ENCODE results near the gene CYP2J2. TPM values are rescaled to one million over a fixed set of nuclear protein-coding genes. Genes with fewer than 3 reads are reported as not detected.
A peak's percentile ranks its signal among the peaks of the same experiment; 100 is the strongest.

Gene CYP2J2
- polyA plus RNA-seq, 1 donor from 2014 or later, result not detected

DNA sequence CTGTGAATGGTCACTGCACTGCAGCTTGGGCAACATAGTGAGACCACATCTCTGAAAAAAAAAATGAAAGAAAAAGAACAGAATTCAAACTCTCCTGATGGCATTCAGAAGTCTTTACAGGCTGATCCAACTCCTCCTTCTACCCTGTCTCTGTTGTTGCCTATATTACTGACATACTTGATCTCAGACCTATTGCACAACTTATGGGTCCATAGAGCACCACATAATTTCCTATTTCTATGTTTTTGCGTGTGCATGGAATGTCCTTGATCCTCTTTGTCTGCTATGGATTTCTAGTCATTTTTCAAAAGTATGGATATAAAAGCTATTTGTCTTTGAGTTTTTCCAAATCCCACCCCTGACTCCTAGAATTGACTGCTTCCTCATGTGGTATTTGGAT is 22.4 kb upstream of the CYP2J2 start:
- Histone ChIP-seq H2AFZ (ENCODE audit: low read depth, low read length) (no peak overlapping the region), H3K27ac (ENCODE audit: low read length) (no peak overlapping the region), H3K36me3 (ENCODE audit: insufficient read depth, low read length) (no peaks in the 10 kb centered on the region), H4K20me1 (ENCODE audit: insufficient read depth) (no peaks in the 10 kb centered on the region), H3K9me2 (ENCODE audit: insufficient read depth, low read length) (no peaks in the 10 kb centered on the region), H3K79me2 (replicated peaks; ENCODE audit: insufficient read depth, low read length) (no peaks in the 10 kb centered on the region), H3K4me2 (ENCODE audit: low read length) (no peak overlapping the region), H3K9ac (ENCODE audit: low read length) (no peak overlapping the region), H3K4me3 (ENCODE audit: low read length) (no peak overlapping the region), H3K27me3 (ENCODE audit: insufficient read depth, low read depth, low read length) (no peaks in the 10 kb centered on the region), H3K9me3 (ENCODE audit: low read length) (no peaks in the 10 kb centered on the region), H3F3A (ENCODE audit: insufficient read depth, low read length, poor library complexity, severe bottlenecking) (no peaks in the 10 kb centered on the region)
- TF ChIP-seq, protein P1, sequence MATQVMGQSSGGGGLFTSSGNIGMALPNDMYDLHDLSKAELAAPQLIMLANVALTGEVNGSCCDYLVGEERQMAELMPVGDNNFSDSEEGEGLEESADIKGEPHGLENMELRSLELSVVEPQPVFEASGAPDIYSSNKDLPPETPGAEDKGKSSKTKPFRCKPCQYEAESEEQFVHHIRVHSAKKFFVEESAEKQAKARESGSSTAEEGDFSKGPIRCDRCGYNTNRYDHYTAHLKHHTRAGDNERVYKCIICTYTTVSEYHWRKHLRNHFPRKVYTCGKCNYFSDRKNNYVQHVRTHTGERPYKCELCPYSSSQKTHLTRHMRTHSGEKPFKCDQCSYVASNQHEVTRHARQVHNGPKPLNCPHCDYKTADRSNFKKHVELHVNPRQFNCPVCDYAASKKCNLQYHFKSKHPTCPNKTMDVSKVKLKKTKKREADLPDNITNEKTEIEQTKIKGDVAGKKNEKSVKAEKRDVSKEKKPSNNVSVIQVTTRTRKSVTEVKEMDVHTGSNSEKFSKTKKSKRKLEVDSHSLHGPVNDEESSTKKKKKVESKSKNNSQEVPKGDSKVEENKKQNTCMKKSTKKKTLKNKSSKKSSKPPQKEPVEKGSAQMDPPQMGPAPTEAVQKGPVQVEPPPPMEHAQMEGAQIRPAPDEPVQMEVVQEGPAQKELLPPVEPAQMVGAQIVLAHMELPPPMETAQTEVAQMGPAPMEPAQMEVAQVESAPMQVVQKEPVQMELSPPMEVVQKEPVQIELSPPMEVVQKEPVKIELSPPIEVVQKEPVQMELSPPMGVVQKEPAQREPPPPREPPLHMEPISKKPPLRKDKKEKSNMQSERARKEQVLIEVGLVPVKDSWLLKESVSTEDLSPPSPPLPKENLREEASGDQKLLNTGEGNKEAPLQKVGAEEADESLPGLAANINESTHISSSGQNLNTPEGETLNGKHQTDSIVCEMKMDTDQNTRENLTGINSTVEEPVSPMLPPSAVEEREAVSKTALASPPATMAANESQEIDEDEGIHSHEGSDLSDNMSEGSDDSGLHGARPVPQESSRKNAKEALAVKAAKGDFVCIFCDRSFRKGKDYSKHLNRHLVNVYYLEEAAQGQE (IDR thresholded peaks at IDR 0.05; ENCODE audit: borderline replicate concordance), result no peak
- TF ChIP-seq RAD21 (conservative IDR thresholded peaks at IDR 0.05) (no peak), EZH2 (IDR thresholded peaks at IDR 0.05; ENCODE audit: borderline replicate concordance, insufficient read depth, low read length, poor library complexity, severe bottlenecking) (no peak), EP300 (conservative IDR thresholded peaks at IDR 0.05; ENCODE audit: poor library complexity, severe bottlenecking) (no peak), POLR2AphosphoS5 (IDR thresholded peaks at IDR 0.05) (no peak), TAF1 (IDR thresholded peaks at IDR 0.05; ENCODE audit: low read depth) (no peak), SMC3 (conservative IDR thresholded peaks at IDR 0.05; ENCODE audit: poor library complexity) (no peak), MXI1 (conservative IDR thresholded peaks at IDR 0.05; ENCODE audit: poor library complexity, severe bottlenecking) (no peak)
- TF ChIP-seq, protein P2, sequence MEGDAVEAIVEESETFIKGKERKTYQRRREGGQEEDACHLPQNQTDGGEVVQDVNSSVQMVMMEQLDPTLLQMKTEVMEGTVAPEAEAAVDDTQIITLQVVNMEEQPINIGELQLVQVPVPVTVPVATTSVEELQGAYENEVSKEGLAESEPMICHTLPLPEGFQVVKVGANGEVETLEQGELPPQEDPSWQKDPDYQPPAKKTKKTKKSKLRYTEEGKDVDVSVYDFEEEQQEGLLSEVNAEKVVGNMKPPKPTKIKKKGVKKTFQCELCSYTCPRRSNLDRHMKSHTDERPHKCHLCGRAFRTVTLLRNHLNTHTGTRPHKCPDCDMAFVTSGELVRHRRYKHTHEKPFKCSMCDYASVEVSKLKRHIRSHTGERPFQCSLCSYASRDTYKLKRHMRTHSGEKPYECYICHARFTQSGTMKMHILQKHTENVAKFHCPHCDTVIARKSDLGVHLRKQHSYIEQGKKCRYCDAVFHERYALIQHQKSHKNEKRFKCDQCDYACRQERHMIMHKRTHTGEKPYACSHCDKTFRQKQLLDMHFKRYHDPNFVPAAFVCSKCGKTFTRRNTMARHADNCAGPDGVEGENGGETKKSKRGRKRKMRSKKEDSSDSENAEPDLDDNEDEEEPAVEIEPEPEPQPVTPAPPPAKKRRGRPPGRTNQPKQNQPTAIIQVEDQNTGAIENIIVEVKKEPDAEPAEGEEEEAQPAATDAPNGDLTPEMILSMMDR (IDR thresholded peaks at IDR 0.05; ENCODE audit: poor library complexity, severe bottlenecking), result no peak

DNA sequence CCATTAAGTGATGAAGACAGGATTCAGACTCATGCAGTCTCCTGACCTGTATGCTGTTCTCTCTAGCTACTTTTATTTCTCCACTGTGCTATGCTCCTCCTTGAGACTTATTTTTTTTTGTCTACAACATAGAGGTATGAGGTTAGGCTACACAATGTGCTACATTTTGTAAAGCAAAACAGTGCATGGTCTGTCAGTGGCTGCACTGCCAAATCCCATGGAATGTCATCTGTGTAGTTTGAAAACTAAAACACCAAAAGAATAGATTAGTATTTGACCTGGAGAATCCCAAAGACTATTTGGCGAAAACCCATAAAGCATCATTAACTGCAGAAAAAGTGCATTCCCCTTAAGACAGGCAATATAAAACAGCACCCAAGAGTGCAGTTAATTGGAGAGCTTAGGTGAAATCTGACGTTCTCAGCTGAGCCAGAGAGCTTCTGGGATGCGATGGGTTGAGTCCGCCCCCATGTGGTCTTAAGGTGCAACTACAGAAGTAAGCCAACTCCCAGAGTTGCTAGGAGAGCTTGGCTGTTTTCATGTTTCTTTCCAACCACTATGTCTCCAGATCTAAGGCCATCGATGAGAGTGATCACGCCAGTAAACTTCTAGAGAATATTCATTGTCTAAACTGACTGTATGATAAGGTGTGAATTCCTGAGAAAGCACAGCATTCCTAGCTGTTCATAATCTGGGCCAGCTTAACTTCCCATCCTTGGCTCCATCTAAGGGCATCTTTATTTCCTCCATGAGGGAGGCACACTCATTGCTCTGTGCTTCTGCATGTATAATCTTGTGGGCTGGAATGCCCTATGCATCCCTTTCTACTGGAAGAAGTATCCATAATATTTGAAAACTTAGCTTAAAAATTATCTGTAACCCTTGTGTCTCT is 20.7 kb upstream of the CYP2J2 start:
- H3F3A ChIP-seq (ENCODE audit: insufficient read depth, low read length, poor library complexity, severe bottlenecking), result no peaks in the 10 kb centered on the region
- H3K4me3 ChIP-seq (ENCODE audit: low read length), result no peak overlapping the region
- H2AFZ ChIP-seq (ENCODE audit: low read depth, low read length), result no peak overlapping the region

More for the DNA sequence above, 20.7 kb upstream of the CYP2J2 start:
- Histone ChIP-seq H3K4me2 (ENCODE audit: low read length) (no peak overlapping the region), H3K9ac (ENCODE audit: low read length) (no peak overlapping the region), H3K79me2 (replicated peaks; ENCODE audit: insufficient read depth, low read length) (no peaks in the 10 kb centered on the region), H3K36me3 (ENCODE audit: insufficient read depth, low read length) (no peaks in the 10 kb centered on the region), H3K27ac (ENCODE audit: low read length) (no peak overlapping the region), H4K20me1 (ENCODE audit: insufficient read depth) (no peaks in the 10 kb centered on the region), H3K27me3 (ENCODE audit: insufficient read depth, low read depth, low read length) (no peaks in the 10 kb centered on the region), H3K9me2 (ENCODE audit: insufficient read depth, low read length) (no peaks in the 10 kb centered on the region), H3K9me3 (ENCODE audit: low read length) (no peaks in the 10 kb centered on the region)
- TF ChIP-seq, protein P2 (IDR thresholded peaks at IDR 0.05; ENCODE audit: poor library complexity, severe bottlenecking), result peak; percentile 91
- TF ChIP-seq POLR2AphosphoS5 (IDR thresholded peaks at IDR 0.05), result no peak
- TF ChIP-seq EP300 (conservative IDR thresholded peaks at IDR 0.05; ENCODE audit: poor library complexity, severe bottlenecking), result no peak
- TF ChIP-seq SMC3 (conservative IDR thresholded peaks at IDR 0.05; ENCODE audit: poor library complexity), result peak; percentile 87
- TF ChIP-seq RAD21 (conservative IDR thresholded peaks at IDR 0.05), result peak; percentile 89
- TF ChIP-seq TAF1 (IDR thresholded peaks at IDR 0.05; ENCODE audit: low read depth), result no peak
- TF ChIP-seq, protein P1 (IDR thresholded peaks at IDR 0.05; ENCODE audit: borderline replicate concordance), result no peak
- no peak for TF ChIP-seq EZH2 (IDR thresholded peaks at IDR 0.05; ENCODE audit: borderline replicate concordance, insufficient read depth, low read length, poor library complexity, severe bottlenecking)
- TF ChIP-seq MXI1 (conservative IDR thresholded peaks at IDR 0.05; ENCODE audit: poor library complexity, severe bottlenecking), result no peak

All from neural cell (in vitro differentiated cells).